Panc1 (cell line): Measurements from ENCODE around the gene NT5E. TPM values are rescaled to one million over a fixed set of nuclear protein-coding genes. Genes with fewer than 3 reads are reported as not detected.

Experiments
- ATAC-seq: fragments of 200-7000 bp; cut with Tn5 transposase; 2 replicates; pipeline ENCODE4 v1.9.1; 2020; ENCODE audit warnings: mild to moderate bottlenecking, moderate library complexity
- BruUV-seq: library from RNA; stranded (reverse); fragments of 400-500 nt; replicated peaks from 2 replicates; lab custom pipeline; 2021; lab: Mats Ljungman, UMichigan
- CTCF ChIA-PET: fragments of 300-600 bp; sonication (Branson Sonifier 250); formaldehyde crosslinking; loops from one replicate; lab custom pipeline; 2022; ENCODE audit warnings: antibody characterized with exemption; lab: Charles Lee
- POLR2A ChIA-PET: fragments of 300-600 bp; sonication (Branson Sonifier 250); formaldehyde crosslinking; loops from one replicate; lab custom pipeline; 2022; ENCODE audit warnings: antibody characterized with exemption; lab: Charles Lee
- DNase-seq: peaks from one replicate; pipeline ENCODE4 v3.0.0-alpha.2; 2010; ENCODE audit warnings: low read depth, low spot score
- H3K27ac ChIP-seq: 2 replicates; pipeline ENCODE4 v1.5.1; 2011; ENCODE audit warnings: mild to moderate bottlenecking, low read length, inconsistent platforms
- H3K27me3 ChIP-seq: fragments of 200-500 bp; sonication (Bioruptor generic); 2 replicates; pipeline ENCODE4 v1.6.0; 2014; ENCODE audit warnings: low read length, inconsistent platforms; ENCODE audit not compliant: control insufficient read depth, insufficient read depth
- H3K36me3 ChIP-seq: fragments of 200-500 bp; sonication (Bioruptor generic); 2 replicates; pipeline ENCODE4 v1.5.1; 2014; ENCODE audit warnings: inconsistent platforms, mild to moderate bottlenecking, low read length, moderate library complexity; ENCODE audit not compliant: control insufficient read depth, insufficient read depth
- H3K4me1 ChIP-seq: 2 replicates; pipeline ENCODE4 v1.5.1; 2011; ENCODE audit warnings: inconsistent platforms, mild to moderate bottlenecking, low read length, moderate library complexity; ENCODE audit not compliant: control insufficient read depth, insufficient read depth
- H3K4me3 ChIP-seq, 2 experiments: 2 replicates each; pipeline ENCODE4 v1.5.1; 2011 to 2012; ENCODE audit warnings: low read depth in 2 of 2, low read length in 2 of 2, mild to moderate bottlenecking in 2 of 2, inconsistent platforms in 1 of 2, moderate library complexity in 1 of 2
- H3K9me3 ChIP-seq: fragments of 200-500 bp; sonication (Bioruptor generic); 2 replicates; pipeline ENCODE4 v1.5.1; 2014; ENCODE audit warnings: low read depth, mild to moderate bottlenecking, inconsistent platforms, low read length, moderate library complexity; ENCODE audit not compliant: control insufficient read depth, insufficient read depth
- CTCF ChIP-seq: fragments of 450-650 bp; IDR thresholded peaks from 2 replicates; pipeline ENCODE4 v1.5.1; 2017; ENCODE audit warnings: mild to moderate bottlenecking
- POLR2AphosphoS5 ChIP-seq: IDR thresholded peaks from 2 replicates; pipeline ENCODE4 v1.6.1; 2012; ENCODE audit warnings: mild to moderate bottlenecking, low read depth, low read length, moderate library complexity
- REST ChIP-seq, 2 experiments: IDR thresholded peaks; 2 replicates each; pipeline ENCODE4 v1.6.1; 2011 to 2012; ENCODE audit warnings: low read depth in 2 of 2, control low read depth in 1 of 2, low read length in 1 of 2, mild to moderate bottlenecking in 1 of 2, moderate library complexity in 1 of 2; ENCODE audit not compliant: insufficient read depth in 1 of 2
- SIN3A ChIP-seq: IDR thresholded peaks from 2 replicates; pipeline ENCODE4 v1.6.1; 2012; ENCODE audit warnings: low read depth, mild to moderate bottlenecking, low read length, moderate library complexity, borderline replicate concordance; ENCODE audit not compliant: insufficient read depth
- TCF7L2 ChIP-seq: IDR thresholded peaks from 2 replicates; pipeline ENCODE4 v1.6.1; 2011; ENCODE audit warnings: mild to moderate bottlenecking, low read depth, low read length, inconsistent platforms
- in situ Hi-C: cut with HindIII; loops from 2 replicates; pipeline ENCODE4 v1.10.0; 2016; ENCODE audit warnings: low sequenced_read_pairs, low pct_unique_long_range_greater_than_20kb
- intact Hi-C: fragments of 100-400 bp; cut with micrococcal nuclease; formaldehyde crosslinking; loops from one replicate; pipeline ENCODE4 v1.10.0; 2022; ENCODE audit not compliant: unreplicated experiment
- total RNA-seq: library from RNA; stranded (reverse); gene quantifications from one replicate; pipeline ENCODE4 v1.2.1, GENCODE V29; 2021; ENCODE audit not compliant: unreplicated experiment

Gene NT5E
- total RNA-seq, 1 experiment from 2014 or later, result 58.4 TPM

- ChIA-PET POLR2A (no interaction called here), CTCF (no interaction called here)
- H3K27me3 ChIP-seq, result no peaks in the 10 kb centered on the region
- H3K36me3 ChIP-seq, result no peaks in the 10 kb centered on the region
- TF ChIP-seq CTCF (no peak), POLR2AphosphoS5 (no peak), SIN3A (no peak)
- no peak overlapping the region for H3K4me3 ChIP-seq
- BruUV-seq, result no TSS peak
- DNase-seq (no peak), ATAC-seq (no peak)
- H3K9me3 ChIP-seq, result no peaks in the 10 kb centered on the region
- H3K27ac ChIP-seq, result no peak overlapping the region
- intact Hi-C loops (no loop called here), in situ Hi-C loops (no loop called here)
- no peaks in the 10 kb centered on the region for H3K4me1 ChIP-seq
Measured at GRCh38 chr6:85435851-85436250, 14.0 kb upstream of the NT5E start.

- TF ChIP-seq POLR2AphosphoS5, result no peak
- TF ChIP-seq SIN3A, result no peak
- TF ChIP-seq TCF7L2, result no peak
- no peak for TF ChIP-seq REST (IDR thresholded peaks at IDR 0.05; ENCODE audit: insufficient read depth in 1 of 2, low read depth in 2 of 2, low read length in 1 of 2)
- no peak for TF ChIP-seq CTCF
- ChIA-PET CTCF (no interaction called here), POLR2A (no interaction called here)
- no peaks in the 10 kb centered on the region for H3K36me3 ChIP-seq
- H3K27me3 ChIP-seq, result no peaks in the 10 kb centered on the region
- H3K9me3 ChIP-seq, result no peaks in the 10 kb centered on the region; the same call in 1 of the 2 replicates
- DNase-seq, result no peak
- no peak overlapping the region for H3K4me3 ChIP-seq
- ATAC-seq, result no peak
- in situ Hi-C loops, result no loop called here
- H3K4me1 ChIP-seq, result no peaks in the 10 kb centered on the region
- no peak overlapping the region for H3K27ac ChIP-seq
- BruUV-seq, result no TSS peak
- intact Hi-C loops, result no loop called here
Measured at GRCh38 chr6:85436411-85436810, 13.5 kb upstream of the NT5E start.
